H9 (cell line): ENCODE data around the gene EVX2. TPM values are rescaled to one million over a fixed set of nuclear protein-coding genes. Genes with fewer than 3 reads are reported as not detected.

ENCODE experiments used
- DNase-seq: peaks from one replicate; pipeline ENCODE4 v3.0.0-alpha.2; 2017
- H2AFZ ChIP-seq: one replicate; pipeline ENCODE4 v1.6.1; 2013; ENCODE audit warnings: mild to moderate bottlenecking, low read length, control low read depth, moderate library complexity
- H2AK5ac ChIP-seq: 2 replicates; pipeline ENCODE4 v1.6.1; 2013; ENCODE audit warnings: low read length, control low read depth, mixed read lengths; ENCODE audit not compliant: insufficient read length
- H2BK120ac ChIP-seq: one replicate; pipeline ENCODE4 v1.6.1; 2013; ENCODE audit warnings: low read depth, mild to moderate bottlenecking, low read length, control low read depth, inconsistent platforms; ENCODE audit not compliant: poor library complexity, severe bottlenecking
- H2BK12ac ChIP-seq: 2 replicates; pipeline ENCODE4 v1.6.1; 2013; ENCODE audit warnings: low read length, control low read depth, mixed read lengths, low read depth; ENCODE audit not compliant: insufficient read length
- H2BK15ac ChIP-seq: 2 replicates; pipeline ENCODE4 v1.6.1; 2013; ENCODE audit warnings: low read depth, low read length, control low read depth
- H2BK20ac ChIP-seq: one replicate; pipeline ENCODE4 v1.6.1; 2013; ENCODE audit warnings: low read depth, mild to moderate bottlenecking, low read length, control low read depth, inconsistent platforms; ENCODE audit not compliant: poor library complexity, severe bottlenecking
- H2BK5ac ChIP-seq: 2 replicates; pipeline ENCODE4 v1.6.1; 2013; ENCODE audit warnings: low read length, control low read depth, mixed read lengths; ENCODE audit not compliant: insufficient read length
- H3K14ac ChIP-seq: 2 replicates; pipeline ENCODE4 v1.6.1; 2013; ENCODE audit warnings: low read length, control low read depth; ENCODE audit not compliant: insufficient read depth
- H3K18ac ChIP-seq: 2 replicates; pipeline ENCODE4 v1.6.1; 2013; ENCODE audit warnings: low read depth, mild to moderate bottlenecking, mixed read lengths, low read length, control low read depth; ENCODE audit not compliant: insufficient read length
- H3K23ac ChIP-seq: 2 replicates; pipeline ENCODE4 v1.6.1; 2013; ENCODE audit warnings: low read length, control low read depth, mixed read lengths, low read depth; ENCODE audit not compliant: insufficient read length
- H3K23me2 ChIP-seq: 2 replicates; pipeline ENCODE4 v1.6.1; 2013; ENCODE audit warnings: low read depth, mild to moderate bottlenecking, mixed read lengths, low read length, control low read depth; ENCODE audit not compliant: insufficient read length, poor library complexity, severe bottlenecking
- H3K27ac ChIP-seq: 2 replicates; pipeline ENCODE4 v1.5.1; 2013; ENCODE audit warnings: low read length, control low read depth, mixed read lengths, low read depth; ENCODE audit not compliant: insufficient read length
- H3K27me3 ChIP-seq: 2 replicates; pipeline ENCODE4 v1.6.1; 2013; ENCODE audit warnings: low read length, control low read depth, inconsistent platforms; ENCODE audit not compliant: insufficient read depth
- H3K4ac ChIP-seq: 2 replicates; pipeline ENCODE4 v1.6.1; 2013; ENCODE audit warnings: low read depth, mild to moderate bottlenecking, control low read depth, inconsistent platforms, low read length, moderate library complexity
- H3K4me1 ChIP-seq: 2 replicates; pipeline ENCODE4 v1.6.1; 2013; ENCODE audit warnings: low read length, control low read depth, inconsistent platforms; ENCODE audit not compliant: insufficient read depth
- H3K4me2 ChIP-seq: 2 replicates; pipeline ENCODE4 v1.6.1; 2013; ENCODE audit warnings: low read length, control low read depth, mixed read lengths; ENCODE audit not compliant: insufficient read length, insufficient read depth
- H3K56ac ChIP-seq: 2 replicates; pipeline ENCODE4 v1.6.1; 2013; ENCODE audit warnings: low read depth, mild to moderate bottlenecking, mixed read lengths, low read length, control low read depth; ENCODE audit not compliant: insufficient read length
- H3K79me1 ChIP-seq: 2 replicates; pipeline ENCODE4 v1.6.1; 2013; ENCODE audit warnings: low read depth, mild to moderate bottlenecking, moderate library complexity, low read length, control low read depth, inconsistent platforms; ENCODE audit not compliant: insufficient read depth, poor library complexity, severe bottlenecking
- H3K79me2 ChIP-seq: 2 replicates; pipeline ENCODE4 v1.6.1; 2013; ENCODE audit warnings: low read length, control low read depth, inconsistent platforms; ENCODE audit not compliant: insufficient read depth
- H3K9ac ChIP-seq: 2 replicates; pipeline ENCODE4 v1.6.1; 2013; ENCODE audit warnings: low read length, control low read depth, mixed read lengths; ENCODE audit not compliant: insufficient read length; ENCODE audit errors: extremely low read depth
- H3K9me3 ChIP-seq: one replicate; pipeline ENCODE4 v1.6.1; 2013; ENCODE audit warnings: low read depth, low read length, inconsistent platforms; ENCODE audit not compliant: control insufficient read depth
- H3T11ph ChIP-seq: one replicate; pipeline ENCODE4 v1.6.1; 2013; ENCODE audit warnings: mild to moderate bottlenecking, low read length, control low read depth, inconsistent platforms
- H4K20me1 ChIP-seq: one replicate; pipeline ENCODE4 v1.6.1; 2013; ENCODE audit not compliant: control insufficient read depth, insufficient read length, insufficient read depth
- H4K5ac ChIP-seq: 2 replicates; pipeline ENCODE4 v1.6.1; 2013; ENCODE audit warnings: low read depth, mild to moderate bottlenecking, mixed read lengths, low read length, control low read depth; ENCODE audit not compliant: insufficient read length
- H4K8ac ChIP-seq: replicated peaks from 2 replicates; pipeline ENCODE4 v1.6.1; 2013; ENCODE audit warnings: low read length, control low read depth, mixed read lengths, low read depth; ENCODE audit not compliant: insufficient read length
- H4K91ac ChIP-seq: 2 replicates; pipeline ENCODE4 v1.6.1; 2013; ENCODE audit warnings: low read depth, mild to moderate bottlenecking, moderate library complexity, mixed read lengths, low read length, control low read depth; ENCODE audit not compliant: insufficient read length
- H3K27ac Mint-ChIP-seq, 3 experiments: 2 replicates in 2 of 3; 3 replicates in 1 of 3; pipeline ENCODE4 v1.8.0; 2020 to 2021; ENCODE audit warnings: mixed read lengths in 3 of 3, mild to moderate bottlenecking in 1 of 3, moderate library complexity in 1 of 3
- H3K27me3 Mint-ChIP-seq: 2 replicates; pipeline ENCODE4 v1.8.0; 2021; ENCODE audit warnings: low read depth, mild to moderate bottlenecking, moderate library complexity, mixed read lengths
- H3K36me3 Mint-ChIP-seq, 3 experiments: 2 replicates in 2 of 3; 3 replicates in 1 of 3; pipeline ENCODE4 v1.8.0; 2020 to 2021; ENCODE audit warnings: low read depth in 3 of 3, mixed read lengths in 3 of 3; ENCODE audit not compliant: insufficient read depth in 1 of 3
- H3K4me1 Mint-ChIP-seq, 2 experiments: 2 replicates each; pipeline ENCODE4 v1.8.0; 2020; ENCODE audit warnings: mixed read lengths in 2 of 2
- H3K4me3 Mint-ChIP-seq, 2 experiments: 2 replicates in 1 of 2; 3 replicates in 1 of 2; pipeline ENCODE4 v1.8.0; 2020 to 2021; ENCODE audit warnings: mild to moderate bottlenecking in 2 of 2, mixed read lengths in 2 of 2, moderate library complexity in 1 of 2
- H3K9me3 Mint-ChIP-seq, 2 experiments: 2 replicates in 1 of 2; 3 replicates in 1 of 2; pipeline ENCODE4 v1.8.0; 2020; ENCODE audit warnings: mild to moderate bottlenecking in 2 of 2, mixed read lengths in 2 of 2, moderate library complexity in 1 of 2
- CTCF ChIP-seq: fragments of 200-600 bp; sonication (generic); conservative IDR thresholded peaks from 3 replicates; pipeline ENCODE4 v1.8.0; 2021; ENCODE audit warnings: antibody characterized with exemption, mild to moderate bottlenecking
- whole genome bisulfite sequencing: extraction: QIAGEN DNeasy Blood & Tissue Kit; methylation state at CpG from one replicate; pipeline ENCODE4 v1.1.7; 2013; ENCODE audit warnings: missing lambda C conversion rate, low lambda C conversion rate, mixed read lengths; ENCODE audit not compliant: insufficient read length; ENCODE audit errors: extremely low coverage; 5-methylcytosine and 5-hydroxymethylcytosine counted together
- total RNA-seq: library from RNA; stranded (reverse); gene quantifications from 2 replicates; pipeline ENCODE4 v1.2.1, GENCODE V29; 2021

Gene EVX2
- total RNA-seq, 1 experiment from 2014 or later, result not detected

- Histone ChIP-seq H3T11ph (no peak overlapping the region), H3K27me3 (peaks cover 87% of the 10 kb centered on the region), H3K4ac (no peak overlapping the region), H2BK12ac (no peak overlapping the region), H3K4me1 (no peaks in the 10 kb centered on the region), H3K27ac (no peak overlapping the region), H4K91ac (no peak overlapping the region), H3K18ac (no peak overlapping the region), H3K4me2 (peak overlapping the region; percentile 50), H2BK20ac (no peak overlapping the region), H3K14ac (no peak overlapping the region; the same call in 1 of the 2 replicates), H4K8ac (no peak overlapping the region), H3K23ac (no peak overlapping the region), H4K5ac (no peak overlapping the region), H3K79me2 (no peaks in the 10 kb centered on the region), H3K9me3 (no peaks in the 10 kb centered on the region), H3K56ac (no peak overlapping the region), H2BK120ac (no peak overlapping the region), H3K79me1 (no peaks in the 10 kb centered on the region), H3K23me2 (peaks cover 7% of the 10 kb centered on the region), H2BK15ac (no peak overlapping the region), H2AFZ (no peak overlapping the region), H3K9ac (no peak overlapping the region), H2BK5ac (no peak overlapping the region), H4K20me1 (no peaks in the 10 kb centered on the region), H2AK5ac (no peak overlapping the region)
- peak; percentile 58 for DNase-seq
- TF ChIP-seq CTCF, result no peak
- Mint-ChIP-seq H3K27ac (no peak overlapping the region), H3K36me3 (no peaks in the 10 kb centered on the region), H3K4me3 (peak overlapping the region; percentile 49 to 73), H3K9me3 (peaks cover 5 to 6% of the 10 kb centered on the region in 2 experiments; a peak in 4 of 5 replicates), H3K4me1 (peaks cover 20 to 46% of the 10 kb centered on the region in 2 experiments), H3K27me3 (peaks cover 96% of the 10 kb centered on the region)
- no CpG with 5 or more reads among the region's 68 CpGs for WGBS
These were observed 3.0 kb downstream of the EVX2 start for GRCh38 chr2:176080540-176081375.
